ENCODE measurements around the gene RHOH.

The RHOH gene

DNA sequence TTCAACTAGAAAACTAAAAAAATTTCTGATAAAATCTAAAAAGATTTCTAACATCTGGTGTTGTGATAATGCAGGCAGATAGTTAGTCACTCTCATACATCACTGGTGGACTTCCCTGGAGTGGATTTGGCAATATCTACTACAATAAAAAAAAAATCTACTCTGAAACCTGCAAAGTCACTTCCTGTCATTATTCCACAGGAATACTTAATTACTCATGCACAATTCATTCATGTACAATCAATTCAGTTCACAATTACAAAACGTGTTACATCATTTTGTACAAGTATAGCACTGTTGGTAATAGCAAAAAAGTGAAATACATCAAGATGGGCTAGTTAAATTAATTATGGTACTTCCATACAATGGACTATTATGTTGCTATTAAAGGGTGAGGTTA is 16.5 kb upstream of the RHOH start:
- no peak overlapping the region for H3K27ac Mint-ChIP-seq

DNA sequence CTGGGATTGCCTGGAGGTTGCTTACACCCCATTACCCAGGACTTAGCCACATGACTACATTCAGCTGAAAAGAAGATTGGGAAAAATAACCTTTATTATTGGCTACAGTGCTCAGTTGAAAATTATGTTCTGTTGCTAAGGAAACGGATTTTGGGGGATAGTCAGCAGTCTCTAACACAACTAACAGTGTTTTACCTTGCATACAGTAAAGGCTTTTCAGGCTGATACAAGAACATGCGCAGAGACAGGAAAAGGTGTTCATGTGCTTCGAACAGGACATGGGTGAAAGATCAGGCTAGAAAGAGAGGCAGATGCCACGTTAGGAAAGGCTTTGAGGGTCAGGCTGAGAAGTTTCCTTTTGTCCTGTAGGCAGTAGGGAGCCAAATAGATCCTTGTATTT is 14.8 kb upstream of the RHOH start:
- Mint-ChIP-seq H3K4me3 (no peak overlapping the region), H3K9me3 (no peaks in the 10 kb centered on the region), H3K27ac (peak overlapping the region; percentile 13), H3K4me1 (peaks cover 62% of the 10 kb centered on the region), H3K36me3 (no peaks in the 10 kb centered on the region), H3K27me3 (no peaks in the 10 kb centered on the region)
- no peak for ATAC-seq

More for the DNA sequence above, 16.5 kb upstream of the RHOH start:
- no peaks in the 10 kb centered on the region for H3K36me3 Mint-ChIP-seq
- ATAC-seq = no peak
- H3K9me3 Mint-ChIP-seq = no peaks in the 10 kb centered on the region
- H3K4me1 Mint-ChIP-seq = peaks cover 50% of the 10 kb centered on the region
- H3K4me3 Mint-ChIP-seq = no peak overlapping the region
- no peaks in the 10 kb centered on the region for H3K27me3 Mint-ChIP-seq

DNA sequence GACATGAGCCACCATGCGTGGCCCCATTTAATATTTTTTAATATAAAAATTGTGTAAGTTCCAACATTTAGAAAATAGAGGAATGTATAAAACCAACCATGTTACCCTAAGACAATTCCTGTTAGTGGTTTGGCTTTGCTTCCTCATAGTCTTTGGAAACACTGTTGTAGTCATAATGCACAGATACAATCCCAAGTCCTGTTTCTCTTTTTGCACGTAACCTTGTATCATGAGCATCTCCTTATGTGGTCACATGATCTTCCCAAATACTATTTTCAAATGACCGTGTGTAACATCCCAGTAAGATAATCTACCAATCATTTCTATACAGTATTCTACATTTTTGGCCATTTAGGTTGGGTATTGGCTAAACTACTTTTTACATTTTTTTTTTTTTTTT is 13.9 kb upstream of the RHOH start:
- ATAC-seq = no peak
- Mint-ChIP-seq H3K27ac (peak overlapping the region; percentile 92), H3K4me3 (no peak overlapping the region), H3K9me3 (no peaks in the 10 kb centered on the region), H3K4me1 (peaks cover 64% of the 10 kb centered on the region), H3K36me3 (no peaks in the 10 kb centered on the region), H3K27me3 (no peaks in the 10 kb centered on the region)

DNA sequence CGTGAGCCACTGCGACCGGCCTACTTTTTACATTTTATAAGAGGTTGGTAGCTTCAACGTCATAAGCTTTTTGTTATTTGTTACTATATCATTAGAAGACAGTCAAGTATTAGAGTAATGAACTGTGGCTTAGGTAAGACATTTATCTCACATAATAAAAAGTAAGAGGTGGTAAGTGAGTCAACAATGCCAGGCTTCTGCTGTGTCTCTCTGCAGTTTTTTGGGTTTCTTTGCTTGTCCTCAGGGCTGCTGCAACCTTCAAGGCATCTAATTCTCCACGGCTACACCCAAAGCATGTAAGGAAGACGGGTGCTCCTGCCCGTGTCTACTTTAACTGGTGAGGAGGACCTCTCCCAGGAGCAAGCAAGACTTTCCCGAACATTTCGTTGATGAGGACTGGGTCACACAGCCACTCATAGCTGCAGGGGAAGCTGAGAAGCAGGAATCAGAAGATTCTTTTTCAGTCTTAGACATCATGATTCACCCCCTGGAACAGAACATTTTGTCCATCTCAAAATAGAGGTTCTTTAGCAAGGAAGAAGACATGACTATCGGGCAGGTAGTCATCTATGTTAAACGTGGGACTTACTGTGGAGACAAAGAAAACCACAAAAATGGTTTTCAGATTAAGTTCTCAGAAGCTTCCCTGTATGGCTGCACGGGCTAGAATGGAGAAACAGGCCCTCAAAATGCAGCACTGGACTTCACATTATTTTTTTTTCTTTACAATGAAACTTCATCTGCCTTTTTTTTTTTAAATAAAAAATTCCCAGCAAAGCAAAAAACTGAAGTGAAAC is 13.0 kb upstream of the RHOH start:
- Mint-ChIP-seq H3K4me3 (peak overlapping the region; percentile 51), H3K9me3 (no peaks in the 10 kb centered on the region), H3K27ac (peak overlapping the region; percentile 92), H3K4me1 (peaks cover 59% of the 10 kb centered on the region), H3K36me3 (no peaks in the 10 kb centered on the region), H3K27me3 (no peaks in the 10 kb centered on the region)
- ATAC-seq = peak; percentile 75

DNA sequence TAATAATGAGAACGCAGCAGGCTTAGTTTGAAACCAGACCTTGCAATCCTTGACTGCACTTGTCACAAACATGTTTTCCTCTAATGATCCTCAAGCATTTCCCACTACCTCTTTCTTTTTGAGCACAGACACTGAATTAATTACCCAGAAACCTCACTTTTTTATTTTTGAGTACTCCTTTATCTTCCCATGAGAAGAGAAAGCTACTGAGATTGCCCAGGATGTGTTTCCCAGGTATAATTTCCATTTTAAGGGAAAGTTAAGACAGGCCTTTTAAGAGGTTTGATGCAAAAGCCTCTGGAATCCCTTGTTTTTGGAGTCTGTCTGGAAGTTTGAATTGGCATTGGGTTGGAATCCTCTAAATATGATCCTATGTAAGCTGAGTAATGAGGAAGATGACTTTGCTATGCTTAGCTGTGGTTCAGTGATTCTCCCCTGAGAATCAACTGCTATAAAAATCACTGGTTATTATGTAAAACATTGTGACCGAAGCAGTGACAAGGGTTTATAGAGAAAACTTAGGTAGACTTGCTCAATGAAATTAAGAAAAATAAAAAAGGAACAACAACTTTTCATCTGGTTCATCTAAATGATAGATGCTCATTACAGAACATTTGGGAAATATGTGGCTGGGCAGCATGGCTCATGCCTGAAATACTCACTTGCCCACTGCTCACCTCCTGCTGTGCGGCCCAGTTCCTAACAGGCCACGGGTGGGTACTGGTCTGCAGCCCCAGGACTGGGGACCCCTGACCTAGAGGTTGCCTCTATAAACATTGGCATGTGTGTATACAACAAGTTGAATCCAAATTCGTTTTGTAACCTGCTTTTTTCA is 10.8 kb upstream of the RHOH start:
- no peaks in the 10 kb centered on the region for H3K36me3 Mint-ChIP-seq
- no peaks in the 10 kb centered on the region for H3K27me3 Mint-ChIP-seq
- H3K4me1 Mint-ChIP-seq = peaks cover 77% of the 10 kb centered on the region
- peak; percentile 91 for ATAC-seq
- H3K9me3 Mint-ChIP-seq = no peaks in the 10 kb centered on the region
- H3K27ac Mint-ChIP-seq = peak overlapping the region; percentile 87
- H3K4me3 Mint-ChIP-seq = peak overlapping the region; percentile 63

DNA sequence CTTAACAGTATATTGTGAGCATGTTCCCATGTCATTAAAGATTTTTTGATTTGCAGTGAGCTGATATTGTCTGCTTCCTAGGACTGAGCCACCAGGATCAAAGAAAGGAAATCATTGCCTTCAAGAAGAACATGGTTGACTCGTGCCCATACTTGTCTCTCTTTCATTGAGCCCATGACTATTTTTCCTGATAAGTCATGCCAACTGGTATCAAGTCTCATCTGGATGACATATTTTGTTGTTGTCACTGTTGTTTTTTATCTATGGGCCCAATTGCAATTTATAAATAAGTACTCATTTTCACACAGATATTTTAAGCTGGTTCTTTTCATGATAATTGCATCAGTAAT is 10.2 kb upstream of the RHOH start:
- no peak for ATAC-seq
- Mint-ChIP-seq H3K4me1 (peaks cover 77% of the 10 kb centered on the region), H3K36me3 (no peaks in the 10 kb centered on the region), H3K27me3 (no peaks in the 10 kb centered on the region), H3K27ac (peak overlapping the region; percentile 87), H3K9me3 (no peaks in the 10 kb centered on the region), H3K4me3 (peak overlapping the region; percentile 63)

DNA sequence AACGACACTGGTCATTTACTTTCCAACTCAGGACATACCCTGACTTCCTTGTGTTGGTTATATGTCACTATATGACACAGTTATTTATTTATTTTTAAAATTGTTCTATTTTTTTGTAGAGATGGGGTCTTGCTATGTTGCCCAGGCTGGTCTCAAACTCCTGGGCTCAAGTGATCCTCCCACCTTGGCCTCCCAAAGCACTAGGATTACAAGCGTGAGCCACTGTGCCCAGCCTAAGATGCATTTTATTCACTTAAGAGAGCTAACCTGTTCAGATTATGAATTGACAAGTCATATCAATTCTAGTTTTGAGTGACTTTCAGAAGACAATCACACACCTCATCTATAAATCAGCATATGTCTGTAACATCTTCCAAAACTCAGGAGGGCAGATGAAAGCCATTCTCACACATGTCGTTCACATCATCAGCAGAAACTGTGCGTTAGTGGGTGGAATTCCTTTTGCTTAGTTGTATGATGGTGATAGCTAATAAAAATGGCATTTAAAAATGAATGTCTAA is 9.4 kb upstream of the RHOH start:
- Mint-ChIP-seq H3K4me3 (no peak overlapping the region), H3K27ac (peak overlapping the region; percentile 87), H3K27me3 (no peaks in the 10 kb centered on the region), H3K9me3 (no peaks in the 10 kb centered on the region), H3K4me1 (peaks cover 78% of the 10 kb centered on the region), H3K36me3 (no peaks in the 10 kb centered on the region)
- no peak for ATAC-seq

DNA sequence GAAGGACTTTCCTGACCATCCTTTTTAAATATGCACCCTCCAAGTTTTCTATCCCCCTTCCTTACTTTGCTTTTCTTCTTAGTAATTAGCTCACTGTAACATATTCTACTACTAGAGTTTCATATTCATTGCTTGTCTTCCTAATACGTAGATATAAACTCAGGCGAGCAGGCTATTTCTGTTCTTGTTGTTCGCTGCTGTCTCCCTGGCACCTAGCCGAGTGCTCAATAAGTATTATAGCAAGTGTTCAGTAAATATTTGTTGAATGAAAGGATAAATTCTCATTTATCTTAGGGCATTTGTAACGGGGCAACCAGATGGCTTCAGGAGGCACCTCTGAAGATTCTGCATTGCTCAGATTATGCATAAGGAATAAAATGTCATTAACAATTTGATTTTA is 6.8 kb upstream of the RHOH start:
- Mint-ChIP-seq H3K27me3 (no peaks in the 10 kb centered on the region), H3K4me1 (peaks cover 84% of the 10 kb centered on the region), H3K9me3 (no peaks in the 10 kb centered on the region), H3K4me3 (no peak overlapping the region), H3K36me3 (no peaks in the 10 kb centered on the region), H3K27ac (peak overlapping the region; percentile 96)
- ATAC-seq = no peak

DNA sequence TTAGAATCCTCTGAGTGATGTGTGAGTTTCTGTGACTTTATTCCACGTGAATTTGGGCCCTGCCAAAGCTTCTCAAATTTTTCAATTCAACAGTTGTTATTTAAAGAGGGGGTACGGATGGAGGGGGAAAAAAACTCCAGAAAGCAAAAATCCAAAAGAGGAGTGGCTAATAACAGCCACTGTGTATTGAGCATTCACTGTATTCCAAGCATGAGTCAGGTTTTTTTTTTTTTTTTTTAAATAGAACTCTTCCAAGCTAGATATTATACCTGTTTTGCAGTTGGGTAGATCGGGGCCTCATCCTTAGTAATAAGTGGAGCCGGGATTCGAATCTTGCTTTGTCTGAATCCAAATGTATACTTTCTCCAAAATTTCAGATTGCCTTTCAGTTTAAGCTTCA is 6.4 kb upstream of the RHOH start:
- H3K4me3 Mint-ChIP-seq = peak overlapping the region; percentile 50
- H3K27me3 Mint-ChIP-seq = no peaks in the 10 kb centered on the region
- peak overlapping the region; percentile 96 for H3K27ac Mint-ChIP-seq
- H3K9me3 Mint-ChIP-seq = no peaks in the 10 kb centered on the region
- H3K4me1 Mint-ChIP-seq = peaks cover 87% of the 10 kb centered on the region
- no peak for ATAC-seq
- no peaks in the 10 kb centered on the region for H3K36me3 Mint-ChIP-seq

DNA sequence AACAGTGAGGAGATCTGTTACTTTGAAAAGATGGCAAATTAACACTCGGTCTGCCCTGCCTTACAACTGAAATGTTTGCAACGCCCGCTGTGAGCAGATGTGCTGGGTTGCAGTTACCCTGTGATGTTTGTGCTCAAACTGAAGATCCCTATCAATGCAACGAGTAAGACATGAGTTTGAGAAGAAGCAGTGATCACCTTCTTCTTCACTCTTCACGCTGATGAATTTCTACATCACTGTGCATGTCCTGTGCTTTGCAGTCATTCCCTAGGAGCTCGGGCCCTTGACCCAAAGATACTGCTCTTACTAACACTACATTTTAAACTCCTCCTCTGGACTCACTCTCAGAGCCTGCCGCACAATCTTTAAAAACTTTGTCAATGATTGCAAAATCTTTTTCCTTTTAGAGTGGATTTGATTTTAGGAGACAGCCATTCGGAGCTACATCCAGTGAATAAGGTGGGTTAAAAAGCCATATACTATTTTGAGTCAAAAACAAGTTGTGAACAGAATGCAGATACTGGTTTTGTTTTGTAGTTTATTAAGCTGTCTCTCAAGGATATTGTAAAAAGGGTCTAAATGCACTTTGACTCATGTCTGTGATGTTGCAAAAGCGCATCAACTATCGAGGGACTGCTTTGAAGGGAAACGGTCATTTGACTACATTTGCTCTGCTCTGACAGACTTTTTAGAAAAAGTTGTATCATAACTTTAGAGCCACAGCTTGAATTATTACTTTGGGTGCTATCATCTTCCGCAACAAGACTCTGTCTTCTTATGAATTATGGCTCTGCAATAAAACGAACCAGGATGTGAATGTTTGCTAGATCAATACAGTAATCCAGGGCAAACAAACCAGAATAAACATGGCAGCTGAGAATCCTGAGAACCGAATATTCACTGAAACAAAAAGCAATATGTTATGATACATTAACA is 5.7 kb upstream of the RHOH start:
- H3K4me1 Mint-ChIP-seq = peaks cover 89% of the 10 kb centered on the region
- H3K27ac Mint-ChIP-seq = peak overlapping the region; percentile 96
- no peaks in the 10 kb centered on the region for H3K27me3 Mint-ChIP-seq

DNA sequence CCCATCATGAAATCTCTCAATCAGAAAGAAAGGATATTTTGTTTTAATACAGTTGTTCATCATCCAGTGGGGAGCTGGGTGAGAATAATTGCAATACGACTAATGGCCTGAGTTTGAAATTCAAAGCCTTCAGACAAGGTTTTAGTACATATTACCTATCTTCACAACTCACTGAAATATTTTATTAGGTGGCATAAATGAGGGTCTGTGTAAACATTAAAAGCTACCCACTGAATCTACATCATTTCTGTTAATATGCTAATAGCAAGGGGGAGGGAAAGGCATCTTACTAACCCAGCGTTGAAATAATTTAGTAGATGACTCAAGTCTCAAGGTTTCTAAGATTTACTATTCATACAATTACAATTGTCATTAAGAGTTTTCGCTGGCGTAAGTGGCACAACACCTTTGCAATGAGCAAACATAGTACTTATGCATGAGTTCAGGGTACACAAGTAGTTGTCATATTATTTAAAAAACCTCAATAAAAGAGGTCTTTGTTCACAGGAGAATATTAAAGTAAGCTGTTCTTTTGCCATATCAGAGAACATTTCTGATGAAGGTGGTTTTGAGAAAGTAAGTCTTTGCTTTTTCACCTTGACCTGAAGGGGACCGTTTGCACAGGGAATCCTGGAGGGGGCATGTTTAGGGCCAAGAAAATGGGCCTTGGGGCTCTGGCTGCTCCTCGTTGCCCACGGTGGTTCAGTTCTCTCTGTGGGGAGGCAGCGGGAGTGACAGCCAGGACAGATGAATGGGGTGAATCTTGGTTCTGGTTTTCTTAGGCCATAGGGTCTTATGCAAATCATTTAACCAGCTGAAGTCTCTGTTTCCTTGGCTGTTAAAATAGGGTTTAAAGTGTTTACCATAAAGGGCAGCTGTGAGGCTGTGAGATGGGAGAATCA is 4.5 kb upstream of the RHOH start:
- Mint-ChIP-seq H3K4me3 (peak overlapping the region; percentile 83), H3K4me1 (peaks cover 88% of the 10 kb centered on the region), H3K36me3 (no peaks in the 10 kb centered on the region), H3K9me3 (no peaks in the 10 kb centered on the region), H3K27ac (peak overlapping the region; percentile 96), H3K27me3 (no peaks in the 10 kb centered on the region)
- peak; percentile 14 for ATAC-seq

More for the DNA sequence above, 5.7 kb upstream of the RHOH start:
- no peak for ATAC-seq
- H3K9me3 Mint-ChIP-seq = no peaks in the 10 kb centered on the region
- H3K4me3 Mint-ChIP-seq = peak overlapping the region; percentile 50
- H3K36me3 Mint-ChIP-seq = no peaks in the 10 kb centered on the region

GRCh38 chr4:40193016-40193571 is 3.7 kb upstream of the RHOH start:
- peak overlapping the region; percentile 83 for H3K4me3 Mint-ChIP-seq
- H3K36me3 Mint-ChIP-seq = peaks cover 4% of the 10 kb centered on the region
- no peaks in the 10 kb centered on the region for H3K9me3 Mint-ChIP-seq
- H3K27ac Mint-ChIP-seq = peak overlapping the region; percentile 96
- H3K4me1 Mint-ChIP-seq = peaks cover 81% of the 10 kb centered on the region
- H3K27me3 Mint-ChIP-seq = no peaks in the 10 kb centered on the region
- ATAC-seq = peak; percentile 66

- Mint-ChIP-seq H3K36me3 (peaks cover 9% of the 10 kb centered on the region), H3K27ac (peak overlapping the region; percentile 96), H3K4me1 (peaks cover 81% of the 10 kb centered on the region), H3K27me3 (no peaks in the 10 kb centered on the region), H3K4me3 (peak overlapping the region; percentile 83), H3K9me3 (no peaks in the 10 kb centered on the region)
- ATAC-seq = peak; percentile 10
Measured at GRCh38 chr4:40193578-40193977, 3.3 kb upstream of the RHOH start.

Measured in stimulated activated memory B cell treated with anti-CD40 and anti-IgM and Interleukin-4, amounts not matched to agents 10 μg/mL and 1 μg/mL and 100 μg/mL, for 72 hours (primary cell).